Measurements from ENCODE around the gene SOX10. TPM values are rescaled to one million over a fixed set of nuclear protein-coding genes. Genes with fewer than 3 reads are reported as not detected.

The SOX10 gene
- total RNA-seq, 1 experiment from 2014 or later = 2.7 TPM

DNA sequence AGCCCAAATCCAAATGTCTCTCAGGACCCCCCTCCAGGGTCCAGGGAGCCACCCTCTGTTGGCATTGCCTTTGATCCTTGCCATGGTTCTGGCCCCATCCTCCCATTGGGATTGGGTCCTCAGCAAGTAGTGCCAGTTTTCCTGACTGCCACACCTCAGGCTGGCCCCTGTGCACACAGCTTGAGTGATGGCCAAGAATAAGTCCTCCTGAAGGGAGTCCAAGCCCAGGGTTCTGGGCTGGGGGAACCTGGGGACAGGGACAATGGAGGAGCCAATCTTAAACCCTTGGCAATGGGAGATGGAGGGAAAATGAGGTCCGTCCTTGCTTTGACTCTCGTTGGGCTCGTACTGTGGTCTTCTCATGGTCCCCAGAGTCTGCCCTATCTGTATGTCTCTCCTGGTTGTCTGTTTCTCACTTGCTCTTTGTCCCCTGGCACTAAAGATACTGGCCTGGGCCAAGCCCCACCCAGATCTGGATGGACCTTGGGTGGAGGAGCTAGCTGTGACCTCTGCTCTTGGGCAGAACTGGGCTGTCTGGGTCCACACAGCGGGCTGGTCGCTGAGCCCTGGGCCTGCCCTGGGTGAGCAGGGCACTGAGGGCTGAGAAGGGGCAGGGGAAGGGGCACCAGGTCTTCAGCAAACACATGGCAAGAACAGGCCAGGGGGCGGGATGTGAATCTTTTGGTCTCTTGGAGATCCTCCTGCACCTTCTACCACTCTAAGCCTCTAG, 2.9 kb downstream of the SOX10 start:
- CTCF ChIA-PET = interaction anchor here (1.4 to 2.3 kb wide), 2 partner anchors 8 to 10 kb away, joined by 3 to 25 read pairs; no protein-coding TSS in a partner anchor
- ATAC-seq (no peak), DNase-seq (ENCODE audit: low spot score) (no peak)
- Mint-ChIP-seq H3K9me3 (no peaks in the 10 kb centered on the region), H3K36me3 (peaks cover under 1% of the 10 kb centered on the region; the same call in 1 of the 2 replicates), H3K4me1 (peaks cover 22% of the 10 kb centered on the region), H3K4me3 (no peak overlapping the region), H3K27me3 (ENCODE audit: low read depth) (peaks cover 19% of the 10 kb centered on the region), H3K27ac (no peak overlapping the region)
- POLR2A ChIA-PET = no interaction called here
- TF ChIP-seq ZNF423 (CRISPR knock-in tag; IDR thresholded peaks at IDR 0.05) (no peak), RORB (CRISPR knock-in tag; IDR thresholded peaks at IDR 0.05) (no peak), MXD4 (CRISPR knock-in tag; IDR thresholded peaks at IDR 0.05; ENCODE audit: borderline replicate concordance) (no peak), ESRRA (CRISPR knock-in tag; IDR thresholded peaks at IDR 0.05; ENCODE audit: borderline replicate concordance) (no peak), CREB1 (CRISPR knock-in tag; IDR thresholded peaks at IDR 0.05) (no peak), EMX1 (CRISPR knock-in tag; IDR thresholded peaks at IDR 0.05) (no peak)
- TF ChIP-seq, protein P1, sequence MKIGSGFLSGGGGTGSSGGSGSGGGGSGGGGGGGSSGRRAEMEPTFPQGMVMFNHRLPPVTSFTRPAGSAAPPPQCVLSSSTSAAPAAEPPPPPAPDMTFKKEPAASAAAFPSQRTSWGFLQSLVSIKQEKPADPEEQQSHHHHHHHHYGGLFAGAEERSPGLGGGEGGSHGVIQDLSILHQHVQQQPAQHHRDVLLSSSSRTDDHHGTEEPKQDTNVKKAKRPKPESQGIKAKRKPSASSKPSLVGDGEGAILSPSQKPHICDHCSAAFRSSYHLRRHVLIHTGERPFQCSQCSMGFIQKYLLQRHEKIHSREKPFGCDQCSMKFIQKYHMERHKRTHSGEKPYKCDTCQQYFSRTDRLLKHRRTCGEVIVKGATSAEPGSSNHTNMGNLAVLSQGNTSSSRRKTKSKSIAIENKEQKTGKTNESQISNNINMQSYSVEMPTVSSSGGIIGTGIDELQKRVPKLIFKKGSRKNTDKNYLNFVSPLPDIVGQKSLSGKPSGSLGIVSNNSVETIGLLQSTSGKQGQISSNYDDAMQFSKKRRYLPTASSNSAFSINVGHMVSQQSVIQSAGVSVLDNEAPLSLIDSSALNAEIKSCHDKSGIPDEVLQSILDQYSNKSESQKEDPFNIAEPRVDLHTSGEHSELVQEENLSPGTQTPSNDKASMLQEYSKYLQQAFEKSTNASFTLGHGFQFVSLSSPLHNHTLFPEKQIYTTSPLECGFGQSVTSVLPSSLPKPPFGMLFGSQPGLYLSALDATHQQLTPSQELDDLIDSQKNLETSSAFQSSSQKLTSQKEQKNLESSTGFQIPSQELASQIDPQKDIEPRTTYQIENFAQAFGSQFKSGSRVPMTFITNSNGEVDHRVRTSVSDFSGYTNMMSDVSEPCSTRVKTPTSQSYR (CRISPR knock-in tag; IDR thresholded peaks at IDR 0.05) = no peak

DNA sequence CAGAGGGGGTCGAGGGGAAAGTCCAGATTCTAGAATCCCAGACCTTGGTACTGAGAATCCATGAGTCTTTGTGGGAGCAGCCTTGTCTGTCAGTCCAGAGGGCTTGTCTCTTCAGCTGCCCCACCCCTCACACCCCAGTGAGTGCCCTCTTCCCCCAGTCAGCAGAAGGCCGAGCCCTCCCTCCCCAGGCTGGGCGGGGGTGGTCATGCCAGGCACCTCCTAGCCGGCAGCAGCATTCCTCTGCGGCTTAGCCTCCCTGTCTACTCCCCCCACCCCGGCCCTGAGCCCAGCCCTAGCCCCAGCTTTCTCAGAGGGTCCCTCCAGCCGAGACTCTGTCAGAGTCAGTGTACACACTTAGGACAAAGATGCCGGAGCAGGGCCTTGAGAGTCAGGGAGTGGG, 4.6 kb downstream of the SOX10 start:
- no peaks in the 10 kb centered on the region for H3K9me3 Mint-ChIP-seq
- H3K4me1 Mint-ChIP-seq = peaks cover 14% of the 10 kb centered on the region
- H3K36me3 Mint-ChIP-seq = peaks cover 9% of the 10 kb centered on the region; the same call in 1 of the 2 replicates
- H3K4me3 Mint-ChIP-seq = no peak overlapping the region
- DNase-seq (ENCODE audit: low spot score) (no peak), ATAC-seq (no peak)
- H3K27me3 Mint-ChIP-seq (ENCODE audit: low read depth) = peaks cover 16% of the 10 kb centered on the region
- POLR2A ChIA-PET = no interaction called here
- CTCF ChIA-PET = interaction anchor here (0.6 to 2.2 kb wide), 6 partner anchors 10 to 118 kb away, joined by 3 to 8 read pairs (median 4); no protein-coding TSS in a partner anchor
- TF ChIP-seq, protein P2, sequence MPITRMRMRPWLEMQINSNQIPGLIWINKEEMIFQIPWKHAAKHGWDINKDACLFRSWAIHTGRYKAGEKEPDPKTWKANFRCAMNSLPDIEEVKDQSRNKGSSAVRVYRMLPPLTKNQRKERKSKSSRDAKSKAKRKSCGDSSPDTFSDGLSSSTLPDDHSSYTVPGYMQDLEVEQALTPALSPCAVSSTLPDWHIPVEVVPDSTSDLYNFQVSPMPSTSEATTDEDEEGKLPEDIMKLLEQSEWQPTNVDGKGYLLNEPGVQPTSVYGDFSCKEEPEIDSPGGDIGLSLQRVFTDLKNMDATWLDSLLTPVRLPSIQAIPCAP (CRISPR knock-in tag; IDR thresholded peaks at IDR 0.05) = no peak
- no peak for TF ChIP-seq ELF4 (CRISPR knock-in tag; IDR thresholded peaks at IDR 0.05; ENCODE audit: low read depth)
- TF ChIP-seq NR2C2 (CRISPR knock-in tag; IDR thresholded peaks at IDR 0.05) = no peak
- TF ChIP-seq, protein P3, sequence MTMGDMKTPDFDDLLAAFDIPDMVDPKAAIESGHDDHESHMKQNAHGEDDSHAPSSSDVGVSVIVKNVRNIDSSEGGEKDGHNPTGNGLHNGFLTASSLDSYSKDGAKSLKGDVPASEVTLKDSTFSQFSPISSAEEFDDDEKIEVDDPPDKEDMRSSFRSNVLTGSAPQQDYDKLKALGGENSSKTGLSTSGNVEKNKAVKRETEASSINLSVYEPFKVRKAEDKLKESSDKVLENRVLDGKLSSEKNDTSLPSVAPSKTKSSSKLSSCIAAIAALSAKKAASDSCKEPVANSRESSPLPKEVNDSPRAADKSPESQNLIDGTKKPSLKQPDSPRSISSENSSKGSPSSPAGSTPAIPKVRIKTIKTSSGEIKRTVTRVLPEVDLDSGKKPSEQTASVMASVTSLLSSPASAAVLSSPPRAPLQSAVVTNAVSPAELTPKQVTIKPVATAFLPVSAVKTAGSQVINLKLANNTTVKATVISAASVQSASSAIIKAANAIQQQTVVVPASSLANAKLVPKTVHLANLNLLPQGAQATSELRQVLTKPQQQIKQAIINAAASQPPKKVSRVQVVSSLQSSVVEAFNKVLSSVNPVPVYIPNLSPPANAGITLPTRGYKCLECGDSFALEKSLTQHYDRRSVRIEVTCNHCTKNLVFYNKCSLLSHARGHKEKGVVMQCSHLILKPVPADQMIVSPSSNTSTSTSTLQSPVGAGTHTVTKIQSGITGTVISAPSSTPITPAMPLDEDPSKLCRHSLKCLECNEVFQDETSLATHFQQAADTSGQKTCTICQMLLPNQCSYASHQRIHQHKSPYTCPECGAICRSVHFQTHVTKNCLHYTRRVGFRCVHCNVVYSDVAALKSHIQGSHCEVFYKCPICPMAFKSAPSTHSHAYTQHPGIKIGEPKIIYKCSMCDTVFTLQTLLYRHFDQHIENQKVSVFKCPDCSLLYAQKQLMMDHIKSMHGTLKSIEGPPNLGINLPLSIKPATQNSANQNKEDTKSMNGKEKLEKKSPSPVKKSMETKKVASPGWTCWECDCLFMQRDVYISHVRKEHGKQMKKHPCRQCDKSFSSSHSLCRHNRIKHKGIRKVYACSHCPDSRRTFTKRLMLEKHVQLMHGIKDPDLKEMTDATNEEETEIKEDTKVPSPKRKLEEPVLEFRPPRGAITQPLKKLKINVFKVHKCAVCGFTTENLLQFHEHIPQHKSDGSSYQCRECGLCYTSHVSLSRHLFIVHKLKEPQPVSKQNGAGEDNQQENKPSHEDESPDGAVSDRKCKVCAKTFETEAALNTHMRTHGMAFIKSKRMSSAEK (CRISPR knock-in tag; IDR thresholded peaks at IDR 0.05; ENCODE audit: borderline replicate concordance) = no peak
- TF ChIP-seq OVOL2 (CRISPR knock-in tag; IDR thresholded peaks at IDR 0.05; ENCODE audit: borderline replicate concordance) = no peak
- TF ChIP-seq, protein P4, sequence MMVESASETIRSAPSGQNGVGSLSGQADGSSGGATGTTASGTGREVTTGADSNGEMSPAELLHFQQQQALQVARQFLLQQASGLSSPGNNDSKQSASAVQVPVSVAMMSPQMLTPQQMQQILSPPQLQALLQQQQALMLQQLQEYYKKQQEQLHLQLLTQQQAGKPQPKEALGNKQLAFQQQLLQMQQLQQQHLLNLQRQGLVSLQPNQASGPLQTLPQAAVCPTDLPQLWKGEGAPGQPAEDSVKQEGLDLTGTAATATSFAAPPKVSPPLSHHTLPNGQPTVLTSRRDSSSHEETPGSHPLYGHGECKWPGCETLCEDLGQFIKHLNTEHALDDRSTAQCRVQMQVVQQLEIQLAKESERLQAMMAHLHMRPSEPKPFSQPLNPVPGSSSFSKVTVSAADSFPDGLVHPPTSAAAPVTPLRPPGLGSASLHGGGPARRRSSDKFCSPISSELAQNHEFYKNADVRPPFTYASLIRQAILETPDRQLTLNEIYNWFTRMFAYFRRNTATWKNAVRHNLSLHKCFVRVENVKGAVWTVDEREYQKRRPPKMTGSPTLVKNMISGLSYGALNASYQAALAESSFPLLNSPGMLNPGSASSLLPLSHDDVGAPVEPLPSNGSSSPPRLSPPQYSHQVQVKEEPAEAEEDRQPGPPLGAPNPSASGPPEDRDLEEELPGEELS (CRISPR knock-in tag; IDR thresholded peaks at IDR 0.05) = no peak
- TF ChIP-seq, protein P5, sequence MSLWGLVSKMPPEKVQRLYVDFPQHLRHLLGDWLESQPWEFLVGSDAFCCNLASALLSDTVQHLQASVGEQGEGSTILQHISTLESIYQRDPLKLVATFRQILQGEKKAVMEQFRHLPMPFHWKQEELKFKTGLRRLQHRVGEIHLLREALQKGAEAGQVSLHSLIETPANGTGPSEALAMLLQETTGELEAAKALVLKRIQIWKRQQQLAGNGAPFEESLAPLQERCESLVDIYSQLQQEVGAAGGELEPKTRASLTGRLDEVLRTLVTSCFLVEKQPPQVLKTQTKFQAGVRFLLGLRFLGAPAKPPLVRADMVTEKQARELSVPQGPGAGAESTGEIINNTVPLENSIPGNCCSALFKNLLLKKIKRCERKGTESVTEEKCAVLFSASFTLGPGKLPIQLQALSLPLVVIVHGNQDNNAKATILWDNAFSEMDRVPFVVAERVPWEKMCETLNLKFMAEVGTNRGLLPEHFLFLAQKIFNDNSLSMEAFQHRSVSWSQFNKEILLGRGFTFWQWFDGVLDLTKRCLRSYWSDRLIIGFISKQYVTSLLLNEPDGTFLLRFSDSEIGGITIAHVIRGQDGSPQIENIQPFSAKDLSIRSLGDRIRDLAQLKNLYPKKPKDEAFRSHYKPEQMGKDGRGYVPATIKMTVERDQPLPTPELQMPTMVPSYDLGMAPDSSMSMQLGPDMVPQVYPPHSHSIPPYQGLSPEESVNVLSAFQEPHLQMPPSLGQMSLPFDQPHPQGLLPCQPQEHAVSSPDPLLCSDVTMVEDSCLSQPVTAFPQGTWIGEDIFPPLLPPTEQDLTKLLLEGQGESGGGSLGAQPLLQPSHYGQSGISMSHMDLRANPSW (CRISPR knock-in tag; conservative IDR thresholded peaks at IDR 0.05; ENCODE audit: low read depth) = no peak
- no peak overlapping the region for H3K27ac Mint-ChIP-seq

Measured in WTC11 (cell line).